Mucosa of rectum (tissue), 2 donors: Measurements from ENCODE around the gene PARN.

Source experiments
- H3K27ac ChIP-seq, 2 donors: one replicate each; pipeline ENCODE4 v1.7.0; 2013; ENCODE audit warnings: inconsistent platforms in 2 of 2, low read depth in 2 of 2, low read length in 2 of 2
- H3K27me3 ChIP-seq, 2 donors: one replicate each; pipeline ENCODE4 v1.7.0; 2013; ENCODE audit warnings: low read length in 2 of 2; ENCODE audit not compliant: control insufficient read depth in 2 of 2, insufficient read depth in 2 of 2
- H3K36me3 ChIP-seq, 2 donors: one replicate each; pipeline ENCODE4 v1.7.0; 2013; ENCODE audit warnings: low read length in 2 of 2; ENCODE audit not compliant: control insufficient read depth in 2 of 2, insufficient read depth in 2 of 2
- H3K4me1 ChIP-seq, 2 donors: one replicate each; pipeline ENCODE4 v1.7.0; 2013; ENCODE audit warnings: low read length in 2 of 2, mild to moderate bottlenecking in 1 of 2; ENCODE audit not compliant: control insufficient read depth in 2 of 2, insufficient read depth in 2 of 2
- H3K4me3 ChIP-seq, 2 donors: one replicate each; pipeline ENCODE4 v1.7.0; 2013; ENCODE audit warnings: low read length in 2 of 2
- H3K9ac ChIP-seq, 2 donors: one replicate each; pipeline ENCODE4 v1.7.0; 2013; ENCODE audit warnings: low read length in 2 of 2, low read depth in 1 of 2, mild to moderate bottlenecking in 1 of 2
- H3K9me3 ChIP-seq, 2 donors: one replicate each; pipeline ENCODE4 v1.7.0; 2013; ENCODE audit warnings: low read length in 2 of 2; ENCODE audit not compliant: control insufficient read depth in 2 of 2
- donor health status: healthy.
- donor health status: Normal muscosa, but diverticular disease.

Gene PARN

GRCh38 chr16:14464192-14464591, 165.9 kb downstream of the PARN start:
- H3K4me3 ChIP-seq, result no peak overlapping the region
- H3K4me1 ChIP-seq, result no peaks in the 10 kb centered on the region
- no peak overlapping the region for H3K27ac ChIP-seq
- no peaks in the 10 kb centered on the region for H3K27me3 ChIP-seq
- H3K9me3 ChIP-seq, result no peaks in the 10 kb centered on the region
- no peaks in the 10 kb centered on the region for H3K36me3 ChIP-seq
- H3K9ac ChIP-seq, result no peak overlapping the region

GRCh38 chr16:14462811-14463210, 167.2 kb downstream of the PARN start:
- Histone ChIP-seq H3K4me1 (no peaks in the 10 kb centered on the region), H3K27me3 (no peaks in the 10 kb centered on the region), H3K4me3 (no peak overlapping the region), H3K36me3 (no peaks in the 10 kb centered on the region), H3K27ac (no peak overlapping the region), H3K9ac (no peak overlapping the region), H3K9me3 (no peaks in the 10 kb centered on the region)

DNA sequence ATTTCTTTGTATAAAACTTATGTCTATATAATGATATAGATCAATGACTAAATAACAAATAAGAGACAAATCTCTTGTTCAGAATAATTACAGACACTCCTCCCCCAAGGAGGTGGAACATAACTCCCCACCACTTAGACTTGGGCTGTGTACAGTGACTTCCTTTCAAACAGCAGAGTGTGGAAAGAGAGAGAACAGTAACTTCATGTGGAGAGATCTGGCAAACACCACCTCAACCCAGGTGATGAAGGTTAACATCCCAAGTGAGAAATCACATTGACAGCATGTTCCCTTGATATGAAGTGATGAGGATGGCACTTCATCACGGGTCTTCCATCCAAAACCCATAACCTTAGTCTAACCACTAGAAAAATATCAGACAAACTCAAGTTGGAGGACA, 169.3 kb downstream of the PARN start:
- no peaks in the 10 kb centered on the region for H3K9me3 ChIP-seq
- H3K27me3 ChIP-seq, result no peaks in the 10 kb centered on the region
- H3K36me3 ChIP-seq, result no peaks in the 10 kb centered on the region
- H3K4me3 ChIP-seq, result no peak overlapping the region
- H3K4me1 ChIP-seq, result no peaks in the 10 kb centered on the region
- H3K9ac ChIP-seq, result no peak overlapping the region
- H3K27ac ChIP-seq, result no peak overlapping the region

- H3K27ac ChIP-seq, result no peak overlapping the region
These were observed 171.5 kb downstream of the PARN start for GRCh38 chr16:14458576-14458975.

DNA sequence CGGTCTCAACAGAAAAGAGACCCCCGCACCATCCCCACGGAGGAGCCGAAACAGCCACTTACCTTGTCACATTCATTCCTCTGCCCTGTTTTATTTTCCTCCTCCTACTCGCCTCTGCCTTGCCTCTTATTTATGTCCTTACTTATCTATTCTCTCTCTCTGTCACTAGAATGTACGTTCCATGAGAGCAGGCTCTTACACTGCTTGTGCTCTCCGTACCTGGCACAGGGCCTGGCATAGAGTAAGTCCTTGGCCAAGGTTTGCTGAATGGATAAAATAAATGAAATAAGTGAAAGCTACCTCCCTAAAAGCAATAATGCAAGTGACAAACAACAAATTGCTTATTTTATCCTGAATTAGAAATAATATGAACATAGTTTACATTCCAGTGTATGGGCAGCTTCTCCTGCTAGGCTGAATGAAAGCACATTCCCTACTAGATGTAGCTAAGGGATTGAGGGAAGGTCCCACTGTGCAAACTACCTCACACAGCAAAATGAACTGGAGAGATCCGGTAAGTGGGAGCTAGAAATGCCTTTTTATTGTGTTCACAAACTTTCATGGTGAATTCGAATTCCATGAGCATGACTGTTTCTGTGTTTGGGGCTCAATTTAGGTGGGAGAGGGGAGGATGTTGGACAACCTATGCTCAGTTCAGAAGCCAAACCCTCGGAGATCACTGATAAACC, 173.1 kb downstream of the PARN start:
- Histone ChIP-seq H3K36me3 (no peaks in the 10 kb centered on the region), H3K27ac (no peak overlapping the region), H3K9ac (no peak overlapping the region), H3K4me3 (no peak overlapping the region), H3K4me1 (no peaks in the 10 kb centered on the region), H3K9me3 (no peaks in the 10 kb centered on the region), H3K27me3 (no peaks in the 10 kb centered on the region)

More at GRCh38 chr16:14458576-14458975, 171.5 kb downstream of the PARN start:
- H3K36me3 ChIP-seq, result no peaks in the 10 kb centered on the region
- no peaks in the 10 kb centered on the region for H3K4me1 ChIP-seq
- no peak overlapping the region for H3K4me3 ChIP-seq
- no peaks in the 10 kb centered on the region for H3K9me3 ChIP-seq
- H3K27me3 ChIP-seq, result no peaks in the 10 kb centered on the region
- no peak overlapping the region for H3K9ac ChIP-seq

DNA sequence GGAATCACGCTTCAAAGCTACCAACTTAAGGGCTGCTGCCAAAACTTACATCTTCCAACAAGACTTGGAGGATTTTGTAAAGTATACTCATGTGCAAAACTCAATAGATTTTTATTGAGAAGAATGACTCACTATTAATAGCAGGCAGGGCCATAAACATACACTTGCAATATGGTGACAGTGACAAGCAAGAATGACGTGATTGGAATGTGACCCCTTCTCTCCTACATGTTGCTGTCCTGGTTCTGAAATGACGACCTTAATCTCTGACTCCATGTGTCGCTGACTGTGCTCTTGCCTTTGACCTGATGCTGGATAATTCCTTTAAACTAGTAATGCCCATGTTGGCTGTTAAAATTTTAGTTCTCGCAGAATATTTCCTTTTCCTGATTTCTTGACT, 174.5 kb downstream of the PARN start:
- no peak overlapping the region for H3K27ac ChIP-seq
- no peaks in the 10 kb centered on the region for H3K36me3 ChIP-seq
- no peaks in the 10 kb centered on the region for H3K9me3 ChIP-seq
- H3K9ac ChIP-seq, result no peak overlapping the region
- no peaks in the 10 kb centered on the region for H3K4me1 ChIP-seq
- H3K4me3 ChIP-seq, result no peak overlapping the region
- no peaks in the 10 kb centered on the region for H3K27me3 ChIP-seq

DNA sequence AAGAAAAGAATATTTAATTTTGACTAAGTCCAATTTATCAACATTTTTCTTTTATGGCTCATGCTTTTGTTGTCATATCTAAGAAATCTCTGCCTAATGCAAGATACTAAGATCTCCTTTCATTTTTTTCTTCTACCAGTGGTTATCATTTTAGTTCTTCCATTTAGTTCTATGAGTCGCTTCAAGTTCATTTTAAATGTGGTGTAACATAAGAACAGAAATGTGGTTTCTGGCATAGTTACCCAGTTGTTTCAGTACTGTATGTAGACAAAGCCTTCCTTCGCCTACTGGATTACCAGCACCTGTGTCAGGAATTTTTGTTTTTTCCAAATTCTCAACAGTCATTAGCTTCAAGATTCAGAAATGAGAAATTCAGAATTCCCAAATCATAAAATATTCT, 175.7 kb downstream of the PARN start:
- H3K36me3 ChIP-seq, result no peaks in the 10 kb centered on the region
- H3K27ac ChIP-seq, result no peak overlapping the region
- H3K4me3 ChIP-seq, result no peak overlapping the region
- no peak overlapping the region for H3K9ac ChIP-seq
- no peaks in the 10 kb centered on the region for H3K27me3 ChIP-seq
- no peaks in the 10 kb centered on the region for H3K9me3 ChIP-seq
- no peaks in the 10 kb centered on the region for H3K4me1 ChIP-seq

GRCh38 chr16:14452066-14452465, 178.0 kb downstream of the PARN start:
- Histone ChIP-seq H3K9ac (no peak overlapping the region), H3K9me3 (no peaks in the 10 kb centered on the region), H3K27ac (no peak overlapping the region), H3K4me1 (no peaks in the 10 kb centered on the region), H3K27me3 (no peaks in the 10 kb centered on the region), H3K36me3 (no peaks in the 10 kb centered on the region), H3K4me3 (no peak overlapping the region)

DNA sequence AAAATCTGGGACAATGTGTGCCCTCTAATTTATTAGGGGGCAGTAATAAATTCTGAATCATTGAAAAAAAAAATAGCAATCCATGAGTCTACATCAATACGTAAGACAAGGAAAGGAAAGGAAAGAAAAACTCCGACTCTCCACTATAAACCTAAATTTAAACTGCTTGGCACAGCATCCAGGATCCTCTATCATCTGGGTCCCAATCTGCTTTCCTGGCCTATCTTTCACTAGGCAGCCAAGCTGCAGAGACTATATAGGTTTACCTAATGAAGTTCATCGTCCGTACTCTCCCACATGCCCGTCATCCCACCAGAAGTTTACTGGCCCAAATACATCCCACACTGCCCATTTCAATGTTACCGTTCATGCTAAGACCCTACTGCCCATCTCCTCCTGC, 179.2 kb downstream of the PARN start:
- Histone ChIP-seq H3K36me3 (peaks cover 4 to 7% of the 10 kb centered on the region in 2 donors), H3K9me3 (no peaks in the 10 kb centered on the region), H3K4me1 (no peaks in the 10 kb centered on the region), H3K27ac (no peak overlapping the region), H3K9ac (no peak overlapping the region), H3K4me3 (no peak overlapping the region), H3K27me3 (no peaks in the 10 kb centered on the region)

DNA sequence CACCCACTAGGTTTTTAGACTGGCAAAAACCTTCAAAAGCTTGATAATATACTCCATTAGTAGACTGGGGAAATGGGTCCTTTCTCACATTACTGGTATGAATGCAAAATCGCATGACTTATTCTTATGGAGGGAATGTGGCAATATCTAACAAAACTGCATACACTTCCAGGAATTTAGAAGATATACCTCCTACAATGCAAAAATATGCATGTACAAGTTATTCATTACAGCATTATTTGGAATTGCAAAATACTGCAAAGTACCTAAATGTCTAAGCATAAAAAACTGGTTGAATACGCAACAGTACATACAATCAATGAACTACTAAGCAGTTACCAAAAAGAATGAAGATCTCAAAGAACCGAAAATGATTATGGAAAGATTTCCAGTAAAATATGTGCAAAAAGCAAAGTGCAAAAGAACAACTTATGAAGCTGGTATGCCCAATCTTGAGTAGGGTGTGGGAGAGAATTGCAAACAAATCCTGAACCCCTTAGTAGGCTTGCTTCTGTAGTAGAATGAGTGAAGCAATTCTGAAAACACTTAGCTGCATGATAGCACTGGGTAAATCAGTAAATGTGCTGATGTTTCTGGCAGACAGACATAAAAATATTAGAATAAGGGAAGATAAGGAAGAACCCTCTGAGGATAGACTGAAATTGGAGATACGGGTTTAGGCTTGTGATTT, 180.1 kb downstream of the PARN start:
- H3K4me1 ChIP-seq, result no peaks in the 10 kb centered on the region
- H3K27ac ChIP-seq, result no peak overlapping the region
- H3K36me3 ChIP-seq, result peaks cover 4 to 8% of the 10 kb centered on the region in 2 donors
- no peak overlapping the region for H3K4me3 ChIP-seq
- H3K27me3 ChIP-seq, result no peaks in the 10 kb centered on the region
- H3K9ac ChIP-seq, result no peak overlapping the region
- no peaks in the 10 kb centered on the region for H3K9me3 ChIP-seq
